ENCODE data around the gene ADRA2B.

The ADRA2B gene

GRCh38 chr2:96128456-96128855 lies 12.1 kb upstream of the ADRA2B start:
- no peak overlapping the region for H2AFZ ChIP-seq (ENCODE audit: low read length)
- no peaks in the 10 kb centered on the region for H3K36me3 ChIP-seq (ENCODE audit: insufficient read depth, low read length)
- no peak for TF ChIP-seq CTCF (IDR thresholded peaks at IDR 0.05; ENCODE audit: low read length)
- TF ChIP-seq EZH2 (IDR thresholded peaks at IDR 0.05; ENCODE audit: borderline replicate concordance, low read length), result no peak
- H3K4me1 ChIP-seq (ENCODE audit: insufficient read depth, low read length, severe bottlenecking), result no peaks in the 10 kb centered on the region
- no peaks in the 10 kb centered on the region for H3K9me2 ChIP-seq (ENCODE audit: low read depth, low read length)
- H3K9me3 ChIP-seq (ENCODE audit: low read length), result no peaks in the 10 kb centered on the region
- no peak overlapping the region for H3K9ac ChIP-seq (ENCODE audit: low read length)
- peaks cover 12% of the 10 kb centered on the region; the same call in 1 of the 2 replicates for H3K27me3 ChIP-seq (ENCODE audit: insufficient read depth, low read length)
- no peak overlapping the region for H3K4me2 ChIP-seq (ENCODE audit: low read length)
- H4K20me1 ChIP-seq (ENCODE audit: insufficient read depth, low read length), result no peaks in the 10 kb centered on the region
- no peak overlapping the region for H3K27ac ChIP-seq (ENCODE audit: low read depth, low read length, poor library complexity, severe bottlenecking)
- H3K79me2 ChIP-seq (ENCODE audit: insufficient read depth, low read length), result no peaks in the 10 kb centered on the region
- H3K4me3 ChIP-seq (ENCODE audit: low read depth, low read length, poor library complexity, severe bottlenecking), result no peak overlapping the region
- H3F3A ChIP-seq (ENCODE audit: insufficient read depth, low read length), result no peaks in the 10 kb centered on the region

- Histone ChIP-seq H3K4me3 (ENCODE audit: low read depth, low read length, poor library complexity, severe bottlenecking) (no peak overlapping the region), H3K9ac (ENCODE audit: low read length) (no peak overlapping the region), H3K36me3 (ENCODE audit: insufficient read depth, low read length) (no peaks in the 10 kb centered on the region), H3K27me3 (ENCODE audit: insufficient read depth, low read length) (peaks cover 12% of the 10 kb centered on the region; the same call in 1 of the 2 replicates), H3K9me2 (ENCODE audit: low read depth, low read length) (no peaks in the 10 kb centered on the region), H4K20me1 (ENCODE audit: insufficient read depth, low read length) (no peaks in the 10 kb centered on the region), H2AFZ (ENCODE audit: low read length) (no peak overlapping the region), H3K4me1 (ENCODE audit: insufficient read depth, low read length, severe bottlenecking) (no peaks in the 10 kb centered on the region), H3K9me3 (ENCODE audit: low read length) (no peaks in the 10 kb centered on the region), H3K79me2 (ENCODE audit: insufficient read depth, low read length) (no peaks in the 10 kb centered on the region), H3K27ac (ENCODE audit: low read depth, low read length, poor library complexity, severe bottlenecking) (no peak overlapping the region), H3K4me2 (ENCODE audit: low read length) (no peak overlapping the region), H3F3A (ENCODE audit: insufficient read depth, low read length) (no peaks in the 10 kb centered on the region)
- no peak for TF ChIP-seq EZH2 (IDR thresholded peaks at IDR 0.05; ENCODE audit: borderline replicate concordance, low read length)
- TF ChIP-seq CTCF (IDR thresholded peaks at IDR 0.05; ENCODE audit: low read length), result no peak
These were observed 8.3 kb upstream of the ADRA2B start for GRCh38 chr2:96124406-96125265.

- H3K27me3 ChIP-seq (ENCODE audit: insufficient read depth, low read length), result peaks cover 12% of the 10 kb centered on the region; the same call in 1 of the 2 replicates
- no peaks in the 10 kb centered on the region for H3K9me3 ChIP-seq (ENCODE audit: low read length)
- H3K27ac ChIP-seq (ENCODE audit: low read depth, low read length, poor library complexity, severe bottlenecking), result no peak overlapping the region
- no peaks in the 10 kb centered on the region for H3K79me2 ChIP-seq (ENCODE audit: insufficient read depth, low read length)
- H3F3A ChIP-seq (ENCODE audit: insufficient read depth, low read length), result no peaks in the 10 kb centered on the region
- H4K20me1 ChIP-seq (ENCODE audit: insufficient read depth, low read length), result no peaks in the 10 kb centered on the region
- H3K36me3 ChIP-seq (ENCODE audit: insufficient read depth, low read length), result no peaks in the 10 kb centered on the region
- no peak overlapping the region for H2AFZ ChIP-seq (ENCODE audit: low read length)
- no peaks in the 10 kb centered on the region for H3K4me1 ChIP-seq (ENCODE audit: insufficient read depth, low read length, severe bottlenecking)
- no peaks in the 10 kb centered on the region for H3K9me2 ChIP-seq (ENCODE audit: low read depth, low read length)
- TF ChIP-seq CTCF (IDR thresholded peaks at IDR 0.05; ENCODE audit: low read length) (no peak), EZH2 (IDR thresholded peaks at IDR 0.05; ENCODE audit: borderline replicate concordance, low read length) (no peak)
- no peak overlapping the region for H3K4me3 ChIP-seq (ENCODE audit: low read depth, low read length, poor library complexity, severe bottlenecking)
- no peak overlapping the region for H3K9ac ChIP-seq (ENCODE audit: low read length)
- no peak overlapping the region for H3K4me2 ChIP-seq (ENCODE audit: low read length)
These were observed 7.6 kb upstream of the ADRA2B start for GRCh38 chr2:96123936-96124335.

Data from OCI-LY1 (cell line).